ENCODE results near the gene IL1RN. TPM values are rescaled to one million over a fixed set of nuclear protein-coding genes. Genes with fewer than 3 reads are reported as not detected.
"Not testable (repeated sequence)": the region's sequence is repeated elsewhere in the genome, so short reads cannot be mapped to it uniquely, and the experiment has no call there.

IL1RN gene
- total and polyA plus RNA-seq, 9 donors, result 0.22 to 4.0 (median 0.60) TPM

- Histone ChIP-seq H3K36me3 (ENCODE audit: control insufficient read depth, insufficient read depth, low read length) (no peaks in the 10 kb centered on the region), H3K27ac (ENCODE audit: low read length) (no peak overlapping the region), H3K27me3 (ENCODE audit: control insufficient read depth, insufficient read depth, low read length) (no peaks in the 10 kb centered on the region), H3K4me3 (ENCODE audit: low read length) (no peak overlapping the region), H3K9me3 (replicated peaks; ENCODE audit: control insufficient read depth, low read depth, low read length) (peaks cover 2% of the 10 kb centered on the region), H3K4me1 (ENCODE audit: control insufficient read depth, insufficient read depth, low read length) (peaks cover 8% of the 10 kb centered on the region)
- no peak for DNase-seq
Measured at GRCh38 chr2:113088213-113088992, 39.0 kb upstream of the IL1RN start.

- Histone ChIP-seq H3K4me3 (ENCODE audit: low read length) (no peak overlapping the region), H3K36me3 (ENCODE audit: control insufficient read depth, insufficient read depth, low read length) (no peaks in the 10 kb centered on the region), H3K27me3 (ENCODE audit: control insufficient read depth, insufficient read depth, low read length) (no peaks in the 10 kb centered on the region), H3K4me1 (ENCODE audit: control insufficient read depth, insufficient read depth, low read length) (peaks cover 9% of the 10 kb centered on the region), H3K27ac (ENCODE audit: low read length) (no peak overlapping the region), H3K9me3 (replicated peaks; ENCODE audit: control insufficient read depth, low read depth, low read length) (peaks cover 2% of the 10 kb centered on the region)
- no peak for DNase-seq
Measured at GRCh38 chr2:113089916-113090315, 37.5 kb upstream of the IL1RN start.

- H3K27me3 ChIP-seq (ENCODE audit: control insufficient read depth, insufficient read depth, low read length), result no peaks in the 10 kb centered on the region
Measured at GRCh38 chr2:113091231-113091896, 36.0 kb upstream of the IL1RN start.

GRCh38 chr2:113092864-113093612, 34.4 kb upstream of the IL1RN start:
- peak; percentile 58 for DNase-seq
- Histone ChIP-seq H3K4me3 (ENCODE audit: low read length) (no peak overlapping the region), H3K9me3 (replicated peaks; ENCODE audit: control insufficient read depth, low read depth, low read length) (no peaks in the 10 kb centered on the region), H3K4me1 (ENCODE audit: control insufficient read depth, insufficient read depth, low read length) (peaks cover 9% of the 10 kb centered on the region), H3K27ac (ENCODE audit: low read length) (no peak overlapping the region), H3K36me3 (ENCODE audit: control insufficient read depth, insufficient read depth, low read length) (no peaks in the 10 kb centered on the region), H3K27me3 (ENCODE audit: control insufficient read depth, insufficient read depth, low read length) (no peaks in the 10 kb centered on the region)
- WGBS (ENCODE audit: insufficient coverage), result 77% methylated on average over 3 of the region's 5 CpGs

More at GRCh38 chr2:113091231-113091896, 36.0 kb upstream of the IL1RN start:
- Histone ChIP-seq H3K4me3 (ENCODE audit: low read length) (no peak overlapping the region), H3K36me3 (ENCODE audit: control insufficient read depth, insufficient read depth, low read length) (no peaks in the 10 kb centered on the region), H3K4me1 (ENCODE audit: control insufficient read depth, insufficient read depth, low read length) (peaks cover 9% of the 10 kb centered on the region), H3K9me3 (replicated peaks; ENCODE audit: control insufficient read depth, low read depth, low read length) (peaks cover 2% of the 10 kb centered on the region), H3K27ac (ENCODE audit: low read length) (no peak overlapping the region)
- no peak for DNase-seq
- WGBS (ENCODE audit: insufficient coverage), result 73% methylated on average over 3 of the region's 4 CpGs

GRCh38 chr2:113093613-113093977, 33.8 kb upstream of the IL1RN start:
- WGBS (ENCODE audit: insufficient coverage), result no CpG with 5 or more reads among the region's 2 CpGs
- Histone ChIP-seq H3K27ac (ENCODE audit: low read length) (no peak overlapping the region), H3K27me3 (ENCODE audit: control insufficient read depth, insufficient read depth, low read length) (no peaks in the 10 kb centered on the region), H3K4me3 (ENCODE audit: low read length) (no peak overlapping the region), H3K9me3 (replicated peaks; ENCODE audit: control insufficient read depth, low read depth, low read length) (peaks cover 2% of the 10 kb centered on the region), H3K36me3 (ENCODE audit: control insufficient read depth, insufficient read depth, low read length) (no peaks in the 10 kb centered on the region), H3K4me1 (ENCODE audit: control insufficient read depth, insufficient read depth, low read length) (peaks cover 9% of the 10 kb centered on the region)
- no peak for DNase-seq

GRCh38 chr2:113096306-113096705, 31.1 kb upstream of the IL1RN start:
- not testable (repeated sequence) for H3K4me1 ChIP-seq (ENCODE audit: control insufficient read depth, insufficient read depth, low read length); H3K27ac ChIP-seq (ENCODE audit: low read length); H3K36me3 ChIP-seq (ENCODE audit: control insufficient read depth, insufficient read depth, low read length); H3K27me3 ChIP-seq (ENCODE audit: control insufficient read depth, insufficient read depth, low read length); H3K4me3 ChIP-seq (ENCODE audit: low read length); DNase-seq; H3K9me3 ChIP-seq (replicated peaks; ENCODE audit: control insufficient read depth, low read depth, low read length)
- WGBS (ENCODE audit: insufficient coverage), result 60% methylated on average over 1 of the region's 14 CpGs

- not testable (repeated sequence) for H3K27ac ChIP-seq (ENCODE audit: low read length); DNase-seq; H3K4me3 ChIP-seq (ENCODE audit: low read length); H3K4me1 ChIP-seq (ENCODE audit: control insufficient read depth, insufficient read depth, low read length); H3K27me3 ChIP-seq (ENCODE audit: control insufficient read depth, insufficient read depth, low read length); H3K9me3 ChIP-seq (replicated peaks; ENCODE audit: control insufficient read depth, low read depth, low read length); H3K36me3 ChIP-seq (ENCODE audit: control insufficient read depth, insufficient read depth, low read length)
- no CpG with 5 or more reads among the region's 2 CpGs for WGBS (ENCODE audit: insufficient coverage)
Measured at GRCh38 chr2:113096842-113097618, 30.4 kb upstream of the IL1RN start.

- Histone ChIP-seq H3K27me3 (ENCODE audit: control insufficient read depth, insufficient read depth, low read length) (no peaks in the 10 kb centered on the region), H3K9me3 (replicated peaks; ENCODE audit: control insufficient read depth, low read depth, low read length) (peaks cover 2% of the 10 kb centered on the region), H3K4me3 (ENCODE audit: low read length) (no peak overlapping the region), H3K27ac (ENCODE audit: low read length) (no peak overlapping the region), H3K4me1 (ENCODE audit: control insufficient read depth, insufficient read depth, low read length) (peaks cover 5% of the 10 kb centered on the region), H3K36me3 (ENCODE audit: control insufficient read depth, insufficient read depth, low read length) (no peaks in the 10 kb centered on the region)
- DNase-seq, result no peak
- WGBS (ENCODE audit: insufficient coverage), result 96% methylated on average over 3 of the region's 4 CpGs
Measured at GRCh38 chr2:113098041-113098440, 29.4 kb upstream of the IL1RN start.

GRCh38 chr2:113098532-113098931, 28.9 kb upstream of the IL1RN start:
- Histone ChIP-seq H3K27me3 (ENCODE audit: control insufficient read depth, insufficient read depth, low read length) (no peaks in the 10 kb centered on the region), H3K4me1 (ENCODE audit: control insufficient read depth, insufficient read depth, low read length) (no peaks in the 10 kb centered on the region), H3K27ac (ENCODE audit: low read length) (no peak overlapping the region), H3K36me3 (ENCODE audit: control insufficient read depth, insufficient read depth, low read length) (no peaks in the 10 kb centered on the region), H3K4me3 (ENCODE audit: low read length) (no peak overlapping the region), H3K9me3 (replicated peaks; ENCODE audit: control insufficient read depth, low read depth, low read length) (peaks cover 2% of the 10 kb centered on the region)
- no peak for DNase-seq
- WGBS (ENCODE audit: insufficient coverage), result 92% methylated on average over 6 of the region's 6 CpGs

- Histone ChIP-seq H3K27ac (ENCODE audit: low read length) (no peak overlapping the region), H3K9me3 (replicated peaks; ENCODE audit: control insufficient read depth, low read depth, low read length) (peaks cover 2% of the 10 kb centered on the region), H3K27me3 (ENCODE audit: control insufficient read depth, insufficient read depth, low read length) (no peaks in the 10 kb centered on the region), H3K4me1 (ENCODE audit: control insufficient read depth, insufficient read depth, low read length) (no peaks in the 10 kb centered on the region), H3K36me3 (ENCODE audit: control insufficient read depth, insufficient read depth, low read length) (no peaks in the 10 kb centered on the region), H3K4me3 (ENCODE audit: low read length) (no peak overlapping the region)
- 75% methylated on average over 1 of the region's 2 CpGs for WGBS (ENCODE audit: insufficient coverage)
- DNase-seq, result no peak
Measured at GRCh38 chr2:113102133-113102532, 25.3 kb upstream of the IL1RN start.
